Measurements from ENCODE around the gene ATXN7. TPM values are rescaled to one million over a fixed set of nuclear protein-coding genes. Genes with fewer than 3 reads are reported as not detected.

Gene ATXN7
- total RNA-seq, 1 donor from 2014 or later: 6.3 TPM

GRCh38 chr3:63963496-63963895 is 99.8 kb downstream of the ATXN7 start:
- no peak for DNase-seq (ENCODE audit: low read depth in 2 of 2)

GRCh38 chr3:63964681-63965485 is 101.2 kb downstream of the ATXN7 start:
- no peak for DNase-seq (ENCODE audit: low read depth in 2 of 2)

- no peak for DNase-seq (ENCODE audit: low read depth in 2 of 2)
Observed at GRCh38 chr3:63966007-63966406, 102.3 kb downstream of the ATXN7 start.

GRCh38 chr3:63966871-63967270 is 103.2 kb downstream of the ATXN7 start:
- no peak for DNase-seq (ENCODE audit: low read depth in 2 of 2)

GRCh38 chr3:63967675-63968611 is 104.3 kb downstream of the ATXN7 start:
- peak; percentile 43 to 47 for DNase-seq (ENCODE audit: low read depth in 2 of 2)

GRCh38 chr3:63968612-63969350 is 105.1 kb downstream of the ATXN7 start:
- DNase-seq (ENCODE audit: low read depth in 2 of 2): no peak

- DNase-seq (ENCODE audit: low read depth in 2 of 2): no peak
Observed at GRCh38 chr3:63969876-63970275, 106.2 kb downstream of the ATXN7 start.

GRCh38 chr3:63970631-63971475 is 107.2 kb downstream of the ATXN7 start:
- no peak for DNase-seq (ENCODE audit: low read depth in 2 of 2)

GRCh38 chr3:63972196-63972595 is 108.5 kb downstream of the ATXN7 start:
- DNase-seq (ENCODE audit: low read depth in 2 of 2): peak in 1 of 2 donors; percentile 13

GRCh38 chr3:63972987-63973386 is 109.3 kb downstream of the ATXN7 start:
- DNase-seq (ENCODE audit: low read depth in 2 of 2): no peak

GRCh38 chr3:63973406-63973805 is 109.7 kb downstream of the ATXN7 start:
- DNase-seq (ENCODE audit: low read depth in 2 of 2): no peak

GRCh38 chr3:63974451-63974850 is 110.8 kb downstream of the ATXN7 start:
- no peak for DNase-seq (ENCODE audit: low read depth in 2 of 2)

GRCh38 chr3:63975723-63976122 is 112.1 kb downstream of the ATXN7 start:
- DNase-seq (ENCODE audit: low read depth in 2 of 2): peak; percentile 12 to 44

- DNase-seq (ENCODE audit: low read depth in 2 of 2): peak; percentile 14 to 43
Observed at GRCh38 chr3:63976161-63976871, 112.6 kb downstream of the ATXN7 start.

- no peak for DNase-seq (ENCODE audit: low read depth in 2 of 2)
Observed at GRCh38 chr3:63976872-63977200, 113.2 kb downstream of the ATXN7 start.

- DNase-seq (ENCODE audit: low read depth in 2 of 2): no peak
Observed at GRCh38 chr3:63977893-63978292, 114.2 kb downstream of the ATXN7 start.

GRCh38 chr3:63979093-63979885 is 115.6 kb downstream of the ATXN7 start:
- DNase-seq (ENCODE audit: low read depth in 2 of 2): no peak

GRCh38 chr3:63980019-63980418 is 116.4 kb downstream of the ATXN7 start:
- DNase-seq (ENCODE audit: low read depth in 2 of 2): no peak

- no peak for DNase-seq (ENCODE audit: low read depth in 2 of 2)
Observed at GRCh38 chr3:63980830-63981498, 117.3 kb downstream of the ATXN7 start.
